Activated T-cell treated with anti-CD3 and anti-CD28 coated beads, Interleukin-2, amount 50 U/mL, for 24 hours (primary cell): Measurements from ENCODE around the gene N4BP2L2.

Experiments used
- DNase-seq: peaks from one replicate; pipeline ENCODE4 v3.0.0-alpha.2; 2020
- H3K27ac Mint-ChIP-seq: 2 replicates; pipeline ENCODE4 v1.8.0; 2020; ENCODE audit warnings: mild to moderate bottlenecking, mixed read lengths
- H3K27me3 Mint-ChIP-seq: 2 replicates; pipeline ENCODE4 v1.8.0; 2020; ENCODE audit warnings: mixed read lengths
- H3K36me3 Mint-ChIP-seq: 2 replicates; pipeline ENCODE4 v1.8.0; 2020; ENCODE audit warnings: low read depth, mixed read lengths
- H3K4me1 Mint-ChIP-seq: 2 replicates; pipeline ENCODE4 v1.8.0; 2020; ENCODE audit warnings: low read depth, mixed read lengths
- H3K4me3 Mint-ChIP-seq: 2 replicates; pipeline ENCODE4 v1.8.0; 2020; ENCODE audit warnings: mild to moderate bottlenecking, moderate library complexity, mixed read lengths
- H3K9me3 Mint-ChIP-seq: 2 replicates; pipeline ENCODE4 v1.8.0; 2020; ENCODE audit warnings: mixed read lengths

The N4BP2L2 gene

DNA sequence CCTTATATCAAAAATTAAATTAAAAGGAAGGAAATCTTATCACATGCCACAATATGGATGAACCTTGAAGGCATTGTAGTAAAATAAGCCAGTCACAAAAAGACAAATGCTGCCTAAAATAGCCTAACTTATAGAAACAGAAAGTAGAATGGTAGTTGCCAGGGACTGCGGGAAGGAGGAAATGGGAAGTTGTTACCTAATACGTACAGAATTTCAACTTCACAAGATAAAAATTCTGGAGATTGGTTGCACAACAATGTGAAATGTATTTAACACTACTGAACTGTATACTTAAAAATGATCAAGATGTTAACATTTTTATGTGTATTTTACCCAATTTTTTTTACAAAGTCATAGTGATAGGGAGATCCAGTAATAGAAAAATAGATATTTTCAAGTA, 10.2 kb upstream of the N4BP2L2 start:
- DNase-seq: no peak
- Mint-ChIP-seq H3K9me3 (no peaks in the 10 kb centered on the region), H3K4me3 (no peak overlapping the region), H3K27me3 (no peaks in the 10 kb centered on the region), H3K36me3 (no peaks in the 10 kb centered on the region), H3K4me1 (no peaks in the 10 kb centered on the region), H3K27ac (no peak overlapping the region)

DNA sequence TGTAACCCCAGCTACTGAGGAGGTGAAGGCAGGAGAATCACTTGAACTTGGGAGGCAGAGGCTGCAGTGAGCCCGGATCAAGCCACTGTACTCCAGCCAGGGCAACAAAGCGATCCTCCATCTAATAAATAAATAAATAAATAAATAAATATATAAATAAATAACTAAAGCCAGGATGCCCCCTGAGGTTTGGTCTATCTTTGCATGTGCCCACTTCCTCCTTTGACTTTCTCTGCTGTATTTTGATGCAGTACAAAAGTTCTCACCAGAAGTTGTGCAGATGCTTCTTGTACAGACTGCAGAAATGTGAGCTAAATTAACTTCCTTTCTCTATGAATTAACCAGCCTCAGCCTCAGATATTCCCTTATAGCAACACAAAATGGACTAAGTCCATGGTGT, 6.5 kb upstream of the N4BP2L2 start:
- Mint-ChIP-seq H3K4me1 (no peaks in the 10 kb centered on the region), H3K27me3 (no peaks in the 10 kb centered on the region), H3K27ac (no peak overlapping the region), H3K36me3 (no peaks in the 10 kb centered on the region), H3K9me3 (no peaks in the 10 kb centered on the region), H3K4me3 (no peak overlapping the region)
- DNase-seq: no peak

DNA sequence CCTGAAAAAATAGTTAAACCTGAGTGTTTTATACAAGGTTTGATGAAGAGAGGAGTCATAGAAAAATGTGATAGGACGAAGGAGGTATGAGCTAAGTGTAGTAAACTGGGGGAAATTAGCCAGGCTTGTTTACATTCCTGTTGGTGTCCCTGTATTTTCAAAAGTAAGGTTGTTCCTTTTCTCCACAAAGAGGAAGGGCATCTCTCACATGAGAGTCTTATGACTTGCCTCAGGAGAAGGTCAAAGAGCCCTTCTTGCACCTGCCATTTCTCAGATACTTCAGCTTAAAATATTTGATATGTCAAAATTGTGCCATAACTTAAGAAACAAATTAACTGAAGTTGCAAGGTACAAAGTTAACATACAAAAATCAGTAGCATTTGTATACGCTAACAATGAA, 3.6 kb upstream of the N4BP2L2 start:
- Mint-ChIP-seq H3K9me3 (no peaks in the 10 kb centered on the region), H3K27ac (no peak overlapping the region), H3K36me3 (peaks cover 18% of the 10 kb centered on the region), H3K4me3 (no peak overlapping the region), H3K4me1 (peaks cover 15% of the 10 kb centered on the region), H3K27me3 (no peaks in the 10 kb centered on the region)
- no peak for DNase-seq

GRCh38 chr13:32538143-32538620, 413 bp downstream of the N4BP2L2 start:
- H3K36me3 Mint-ChIP-seq: peaks cover 54% of the 10 kb centered on the region
- no peaks in the 10 kb centered on the region for H3K9me3 Mint-ChIP-seq
- peak overlapping the region; percentile 100 for H3K27ac Mint-ChIP-seq
- H3K4me3 Mint-ChIP-seq: peak overlapping the region; percentile 99
- peaks cover 51% of the 10 kb centered on the region for H3K4me1 Mint-ChIP-seq
- no peaks in the 10 kb centered on the region for H3K27me3 Mint-ChIP-seq
- DNase-seq: no peak

DNA sequence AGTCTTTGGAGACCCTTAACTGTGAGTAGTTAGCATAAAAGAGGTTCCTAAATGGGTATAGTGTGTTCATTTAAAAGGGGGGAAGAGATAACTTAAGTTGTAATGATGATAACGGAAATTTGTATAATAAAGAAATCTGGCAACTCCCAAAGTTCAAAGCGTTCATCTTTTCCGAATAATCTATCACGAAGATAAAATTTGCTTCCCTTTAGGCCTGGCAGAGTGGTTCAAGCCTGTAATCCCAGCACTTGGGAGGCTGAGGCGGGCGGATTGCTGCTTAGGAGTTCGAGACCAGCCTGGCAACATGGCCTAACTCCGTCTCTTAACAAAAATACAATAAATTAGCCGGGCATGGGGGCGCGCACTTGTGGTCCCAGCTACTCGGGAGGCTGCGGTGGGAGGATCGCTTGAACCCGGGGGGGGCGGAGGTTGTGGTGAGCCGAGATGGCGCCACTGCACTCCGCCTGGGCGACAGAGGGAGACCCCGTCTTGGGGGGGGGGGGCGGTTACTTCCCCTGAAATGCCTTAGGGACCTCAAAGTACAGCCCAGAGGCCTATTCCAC, 934 bp downstream of the N4BP2L2 start:
- H3K4me1 Mint-ChIP-seq: peaks cover 55% of the 10 kb centered on the region
- H3K36me3 Mint-ChIP-seq: peaks cover 59% of the 10 kb centered on the region
- no peaks in the 10 kb centered on the region for H3K9me3 Mint-ChIP-seq
- DNase-seq: peak; percentile 63
- H3K27ac Mint-ChIP-seq: peak overlapping the region; percentile 100
- H3K27me3 Mint-ChIP-seq: no peaks in the 10 kb centered on the region
- peak overlapping the region; percentile 99 for H3K4me3 Mint-ChIP-seq

- peaks cover 75% of the 10 kb centered on the region for H3K36me3 Mint-ChIP-seq
- H3K27ac Mint-ChIP-seq: peak overlapping the region; percentile 70
- no peaks in the 10 kb centered on the region for H3K9me3 Mint-ChIP-seq
- peaks cover 71% of the 10 kb centered on the region for H3K4me1 Mint-ChIP-seq
- no peak for DNase-seq
- no peaks in the 10 kb centered on the region for H3K27me3 Mint-ChIP-seq
- peak overlapping the region; percentile 59 for H3K4me3 Mint-ChIP-seq
Observed at GRCh38 chr13:32535748-32536147, 2.8 kb downstream of the N4BP2L2 start.

DNA sequence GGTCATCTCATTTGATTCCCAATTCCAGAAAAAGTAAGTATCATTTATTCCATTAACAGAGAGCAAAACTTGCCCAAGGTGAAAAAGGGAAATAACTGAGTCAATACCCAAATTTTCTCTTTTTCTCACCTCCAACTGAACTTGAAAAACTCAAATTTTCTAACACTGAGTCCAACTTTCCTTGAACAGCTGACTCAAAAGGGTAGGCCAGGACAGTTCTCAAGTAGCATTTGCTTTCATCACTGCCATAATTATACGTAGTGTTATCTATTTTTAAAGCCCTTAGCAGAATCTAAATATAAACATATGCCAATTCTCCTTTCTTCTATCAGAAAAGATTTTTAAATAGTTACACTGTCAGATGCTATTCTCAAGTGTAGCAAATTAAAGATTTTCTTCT, 3.5 kb downstream of the N4BP2L2 start:
- no peaks in the 10 kb centered on the region for H3K9me3 Mint-ChIP-seq
- H3K4me1 Mint-ChIP-seq: peaks cover 77% of the 10 kb centered on the region
- H3K27ac Mint-ChIP-seq: peak overlapping the region; percentile 83
- no peaks in the 10 kb centered on the region for H3K27me3 Mint-ChIP-seq
- no peak for DNase-seq
- H3K36me3 Mint-ChIP-seq: peaks cover 81% of the 10 kb centered on the region
- H3K4me3 Mint-ChIP-seq: peak overlapping the region; percentile 59

DNA sequence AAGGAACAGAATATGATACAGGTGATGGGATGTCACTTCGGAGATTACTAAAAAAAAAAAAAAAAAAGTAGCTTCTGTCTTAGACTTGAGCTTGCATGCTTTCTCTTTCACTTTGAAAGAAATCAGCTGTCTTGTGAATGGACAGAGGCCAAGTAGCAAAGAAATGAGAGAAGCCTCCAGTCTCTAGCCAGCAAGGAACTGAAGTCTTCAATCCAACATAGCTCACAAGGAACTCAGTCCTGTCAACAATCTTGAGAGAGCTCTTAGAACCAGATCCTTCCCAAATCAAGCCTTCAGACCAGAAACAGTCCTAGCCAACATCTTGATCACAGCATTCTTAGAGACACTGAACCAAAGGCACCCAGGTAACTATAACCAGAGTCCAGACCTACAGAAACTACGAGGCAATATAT, 7.7 kb downstream of the N4BP2L2 start:
- Mint-ChIP-seq H3K27me3 (no peaks in the 10 kb centered on the region), H3K27ac (peak overlapping the region; percentile 88), H3K4me1 (peaks cover 85% of the 10 kb centered on the region), H3K4me3 (peak overlapping the region; percentile 73), H3K9me3 (no peaks in the 10 kb centered on the region), H3K36me3 (peaks cover 89% of the 10 kb centered on the region)
- no peak for DNase-seq

DNA sequence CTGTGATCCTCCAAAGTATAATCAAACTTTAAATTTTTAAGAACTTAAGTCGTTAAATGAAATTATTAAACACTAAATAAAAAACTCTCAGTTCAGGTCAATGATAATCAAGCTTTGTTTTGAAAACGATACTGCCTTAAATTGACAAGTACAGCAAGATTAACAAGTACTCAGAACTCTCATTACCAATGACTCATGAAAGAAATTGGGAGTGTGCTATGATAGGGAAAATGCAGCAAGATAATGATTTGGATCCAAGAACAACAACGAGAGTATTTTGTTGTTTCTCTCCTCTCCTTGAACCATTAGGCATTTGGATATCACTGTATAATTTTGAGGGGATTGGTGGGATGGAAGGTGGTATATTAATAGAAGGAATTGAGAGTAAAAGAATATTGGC, 10.2 kb downstream of the N4BP2L2 start:
- no peak for DNase-seq
- Mint-ChIP-seq H3K9me3 (no peaks in the 10 kb centered on the region), H3K36me3 (peaks cover 84% of the 10 kb centered on the region), H3K4me1 (peaks cover 70% of the 10 kb centered on the region), H3K27me3 (no peaks in the 10 kb centered on the region), H3K4me3 (no peak overlapping the region), H3K27ac (no peak overlapping the region)

DNA sequence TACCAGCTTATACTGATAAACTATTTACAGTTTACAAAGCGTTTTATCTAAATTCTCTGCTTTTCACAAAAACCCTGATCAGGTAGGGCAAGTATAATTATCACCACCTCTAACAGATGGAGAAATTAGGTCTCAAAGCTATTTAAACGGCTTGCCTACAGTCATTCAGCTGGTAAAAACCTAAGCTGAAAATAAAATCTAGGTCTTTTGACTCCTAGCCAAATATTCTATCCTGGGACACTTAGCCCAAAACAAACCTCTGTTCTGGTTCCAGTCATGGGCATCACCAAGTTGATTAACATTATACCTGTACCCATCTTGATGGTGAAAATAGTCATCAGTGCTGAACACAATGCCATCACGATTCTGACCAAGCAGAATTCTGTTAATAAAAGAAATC, 11.4 kb downstream of the N4BP2L2 start:
- peaks cover 67% of the 10 kb centered on the region for H3K4me1 Mint-ChIP-seq
- H3K36me3 Mint-ChIP-seq: peaks cover 84% of the 10 kb centered on the region
- DNase-seq: no peak
- H3K9me3 Mint-ChIP-seq: no peaks in the 10 kb centered on the region
- H3K4me3 Mint-ChIP-seq: no peak overlapping the region
- H3K27me3 Mint-ChIP-seq: no peaks in the 10 kb centered on the region
- H3K27ac Mint-ChIP-seq: no peak overlapping the region

GRCh38 chr13:32525766-32526165, 12.8 kb downstream of the N4BP2L2 start:
- Mint-ChIP-seq H3K4me3 (no peak overlapping the region), H3K27me3 (no peaks in the 10 kb centered on the region), H3K4me1 (peaks cover 60% of the 10 kb centered on the region), H3K27ac (no peak overlapping the region), H3K36me3 (peaks cover 83% of the 10 kb centered on the region), H3K9me3 (no peaks in the 10 kb centered on the region)
- no peak for DNase-seq

DNA sequence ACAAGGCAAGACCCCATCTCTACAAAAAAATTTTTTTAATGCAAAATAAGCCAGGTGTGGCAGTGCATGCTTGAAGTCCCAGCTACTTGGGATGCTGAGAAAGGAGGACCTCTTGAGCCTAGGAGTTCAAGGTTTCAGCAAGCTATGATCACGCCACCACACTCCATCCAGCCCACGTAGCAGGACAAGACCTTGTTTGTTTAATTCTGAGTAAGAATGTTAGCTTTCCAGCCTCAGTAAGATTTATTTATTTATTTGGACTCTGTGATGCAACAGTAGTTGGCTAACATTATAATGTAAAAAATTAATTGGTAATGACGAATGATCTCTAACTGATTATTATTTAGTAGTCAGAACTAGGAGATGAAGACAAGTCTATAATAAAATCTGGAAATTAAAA, 23.3 kb downstream of the N4BP2L2 start:
- DNase-seq: no peak
- H3K9me3 Mint-ChIP-seq: no peaks in the 10 kb centered on the region
- no peak overlapping the region for H3K4me3 Mint-ChIP-seq
- no peaks in the 10 kb centered on the region for H3K27me3 Mint-ChIP-seq
- peaks cover 18% of the 10 kb centered on the region for H3K4me1 Mint-ChIP-seq
- no peak overlapping the region for H3K27ac Mint-ChIP-seq
- H3K36me3 Mint-ChIP-seq: peaks cover 78% of the 10 kb centered on the region

DNA sequence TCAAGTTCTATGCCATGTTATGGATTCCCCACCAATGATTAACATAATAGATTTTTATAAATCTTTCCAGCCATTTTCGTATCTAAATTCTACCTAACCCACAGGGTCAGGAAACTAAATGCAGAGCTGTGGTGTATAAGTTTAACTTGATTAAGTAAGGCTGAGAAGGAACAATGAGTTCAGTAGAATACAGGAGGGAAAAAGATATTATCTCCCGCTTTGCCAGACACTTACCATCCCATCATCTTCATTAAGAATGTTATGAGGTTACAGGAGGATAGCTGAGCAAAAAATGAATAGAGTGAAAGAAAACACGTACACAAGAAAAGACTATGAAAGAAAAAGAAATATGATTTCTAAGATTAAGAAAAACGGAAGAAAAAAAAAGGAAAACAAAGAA, 27.1 kb downstream of the N4BP2L2 start:
- no peak overlapping the region for H3K27ac Mint-ChIP-seq
- no peak for DNase-seq
- H3K4me3 Mint-ChIP-seq: no peak overlapping the region
- H3K36me3 Mint-ChIP-seq: peaks cover 63% of the 10 kb centered on the region
- no peaks in the 10 kb centered on the region for H3K27me3 Mint-ChIP-seq
- peaks cover 8% of the 10 kb centered on the region for H3K4me1 Mint-ChIP-seq
- no peaks in the 10 kb centered on the region for H3K9me3 Mint-ChIP-seq

DNA sequence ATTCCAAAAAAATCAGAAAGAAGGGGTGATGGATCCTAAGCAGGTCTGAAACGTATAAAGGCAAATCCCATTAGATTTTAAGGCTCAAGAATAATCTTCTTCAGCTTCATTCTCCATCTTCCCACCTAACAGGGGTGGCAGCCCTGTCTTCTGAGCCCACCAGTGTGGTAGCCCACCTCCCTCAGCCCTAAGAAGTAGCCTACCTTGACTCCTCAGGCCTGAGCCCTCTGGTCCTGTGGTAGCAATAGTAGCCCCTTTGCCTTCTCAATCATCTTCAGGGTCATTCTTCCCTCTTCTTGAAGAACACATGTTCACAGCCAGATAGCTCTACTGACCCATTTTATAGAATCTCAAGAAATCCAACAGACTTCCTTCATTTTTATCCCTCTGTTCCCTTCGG, 33.7 kb downstream of the N4BP2L2 start:
- Mint-ChIP-seq H3K4me1 (peaks cover 2% of the 10 kb centered on the region), H3K9me3 (no peaks in the 10 kb centered on the region), H3K27ac (no peak overlapping the region)

GRCh38 chr13:32504263-32504662, 34.3 kb downstream of the N4BP2L2 start:
- Mint-ChIP-seq H3K27me3 (no peaks in the 10 kb centered on the region), H3K36me3 (peaks cover 22% of the 10 kb centered on the region), H3K4me3 (no peak overlapping the region), H3K9me3 (no peaks in the 10 kb centered on the region), H3K27ac (no peak overlapping the region), H3K4me1 (peaks cover 2% of the 10 kb centered on the region)
- DNase-seq: no peak

More for the DNA sequence above, 33.7 kb downstream of the N4BP2L2 start:
- H3K36me3 Mint-ChIP-seq: peaks cover 27% of the 10 kb centered on the region
- H3K27me3 Mint-ChIP-seq: no peaks in the 10 kb centered on the region
- H3K4me3 Mint-ChIP-seq: no peak overlapping the region
- DNase-seq: no peak

GRCh38 chr13:32503727-32504126, 34.9 kb downstream of the N4BP2L2 start:
- H3K4me1 Mint-ChIP-seq: peaks cover 2% of the 10 kb centered on the region
- H3K4me3 Mint-ChIP-seq: no peak overlapping the region
- H3K36me3 Mint-ChIP-seq: peaks cover 16% of the 10 kb centered on the region
- no peaks in the 10 kb centered on the region for H3K27me3 Mint-ChIP-seq
- no peaks in the 10 kb centered on the region for H3K9me3 Mint-ChIP-seq
- no peak for DNase-seq
- H3K27ac Mint-ChIP-seq: no peak overlapping the region
